Left renal pelvis (tissue), 4 donors: Measurements from ENCODE around the gene KCTD15. TPM values are rescaled to one million over a fixed set of nuclear protein-coding genes. Genes with fewer than 3 reads are reported as not detected.
"Not testable (repeated sequence)": the region's sequence is repeated elsewhere in the genome, so short reads cannot be mapped to it uniquely, and the experiment has no call there.

Experiments
- DNase-seq, 4 donors: peaks; one replicate each; pipeline ENCODE4 v3.0.0-alpha.2; 2013; ENCODE audit warnings: low read depth in 4 of 4, low spot score in 3 of 4
- polyA plus RNA-seq, 4 donors: library from polyadenylated mRNA; unstranded; fragments of 120-200 nt; gene quantifications; one replicate each; pipeline ENCODE4 v1.2.1, GENCODE V29; 2013; ENCODE audit not compliant: insufficient read length in 4 of 4

KCTD15 gene
- polyA plus RNA-seq, 4 donors = 42.1 to 74.7 (median 48.9) TPM

GRCh38 chr19:33812388-33813330 lies 16.0 kb downstream of the KCTD15 start:
- no peak for DNase-seq

DNA sequence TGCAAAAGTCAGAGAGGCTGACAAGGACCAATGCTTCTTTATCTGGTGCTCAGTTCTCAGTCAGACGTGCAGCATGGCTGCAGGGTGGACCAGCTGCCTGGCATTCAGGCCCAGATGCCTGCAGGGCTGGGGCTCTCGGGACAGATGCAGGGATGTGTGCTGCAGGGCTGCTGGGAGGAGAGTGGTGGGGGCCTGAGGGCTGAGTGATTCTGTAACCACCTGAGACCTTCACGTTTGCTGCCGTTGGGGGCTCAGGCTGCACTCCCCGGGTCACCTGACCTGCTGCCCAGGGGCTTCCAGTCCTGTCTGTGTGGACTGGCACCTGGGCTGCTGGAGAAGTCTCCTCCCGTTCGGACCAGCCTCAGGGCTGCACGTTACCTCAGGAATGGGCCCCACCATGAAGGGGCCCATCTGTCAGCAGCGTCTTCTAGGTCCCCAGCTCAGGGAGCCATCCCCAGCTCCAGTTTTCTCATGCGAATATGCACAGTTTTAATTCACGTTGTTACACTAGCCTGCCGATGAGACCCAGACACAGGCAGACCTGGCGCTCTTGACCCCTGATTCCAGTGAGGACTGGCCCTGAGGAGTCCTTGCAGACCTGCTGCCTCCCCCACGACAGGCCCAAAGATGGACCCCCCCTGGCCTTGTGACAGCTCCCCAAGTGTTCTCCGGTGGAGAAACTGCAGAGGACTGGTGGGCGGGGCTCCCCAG lies 16.9 kb downstream of the KCTD15 start:
- no peak for DNase-seq

- DNase-seq = no peak
Observed at GRCh38 chr19:33814181-33815165, 17.8 kb downstream of the KCTD15 start.

GRCh38 chr19:33815380-33816340 lies 19.0 kb downstream of the KCTD15 start:
- no peak for DNase-seq

- no peak for DNase-seq
Observed at GRCh38 chr19:33818411-33818810, 21.7 kb downstream of the KCTD15 start.

DNA sequence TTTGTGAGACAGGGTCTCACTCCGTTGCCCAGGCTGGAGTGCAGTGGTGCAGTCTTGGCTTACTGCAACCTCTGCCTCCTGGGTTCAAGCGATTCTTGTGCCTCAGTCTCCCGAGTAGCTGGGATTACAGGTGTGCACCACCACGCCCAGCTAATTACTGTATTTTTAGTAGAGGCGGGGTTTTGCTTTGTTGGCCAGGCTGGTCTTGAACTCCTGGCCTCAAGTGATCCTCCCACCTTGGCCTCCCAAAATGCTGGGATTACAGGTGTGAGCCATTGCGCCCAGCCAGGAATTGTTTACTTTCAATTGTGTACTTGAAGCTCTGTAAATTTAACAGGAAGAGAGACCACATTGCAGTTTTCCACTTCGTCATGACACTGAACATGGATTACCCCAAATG lies 22.4 kb downstream of the KCTD15 start:
- DNase-seq = not testable (repeated sequence)

GRCh38 chr19:33819506-33819879 lies 22.8 kb downstream of the KCTD15 start:
- no peak for DNase-seq

DNA sequence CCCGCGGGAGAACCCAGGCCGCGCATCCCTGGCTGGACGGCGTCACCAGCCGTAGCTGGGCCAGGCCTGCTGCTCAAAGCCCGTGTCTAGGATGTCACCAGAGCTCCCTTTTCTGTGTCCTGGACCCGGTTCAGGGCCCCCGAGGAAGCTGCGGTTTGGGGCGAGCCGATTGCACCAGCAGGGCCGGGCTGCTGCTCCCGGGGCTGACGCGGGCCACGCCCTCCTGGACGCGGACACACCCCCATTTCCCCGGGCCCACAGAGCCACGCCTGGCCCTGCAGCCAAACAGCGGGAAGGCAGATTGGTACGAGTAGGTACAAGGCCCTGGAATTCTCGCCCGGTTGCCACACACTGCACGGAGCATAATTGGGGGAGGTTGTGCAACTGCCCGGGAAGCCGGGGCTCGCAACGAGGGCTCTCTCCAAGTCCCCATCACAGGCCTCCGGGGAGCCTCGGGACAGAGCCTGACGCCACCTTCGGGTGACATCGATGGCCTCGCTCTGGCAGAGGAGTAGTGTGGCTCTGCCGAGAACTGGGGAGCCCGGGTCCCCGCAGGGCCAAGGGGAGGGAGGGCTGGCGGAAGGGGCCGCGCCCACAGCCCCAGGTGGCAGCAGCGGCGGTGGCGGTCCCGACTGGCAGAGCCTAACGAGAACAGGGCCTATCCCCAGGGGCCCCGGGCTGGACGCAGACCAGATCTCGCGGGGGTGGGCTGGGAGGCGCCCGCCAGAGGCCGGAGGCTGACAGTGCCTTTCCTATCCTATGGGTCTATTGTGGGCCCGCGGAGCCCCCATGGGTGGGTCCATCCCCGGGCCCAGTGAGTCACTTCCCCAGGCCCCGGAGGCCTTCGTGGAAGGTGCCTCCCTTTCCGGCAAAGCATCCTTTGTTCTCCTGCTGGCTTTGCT lies 23.5 kb downstream of the KCTD15 start:
- no peak for DNase-seq

- no peak for DNase-seq
Observed at GRCh38 chr19:33821871-33822270, 25.2 kb downstream of the KCTD15 start.

DNA sequence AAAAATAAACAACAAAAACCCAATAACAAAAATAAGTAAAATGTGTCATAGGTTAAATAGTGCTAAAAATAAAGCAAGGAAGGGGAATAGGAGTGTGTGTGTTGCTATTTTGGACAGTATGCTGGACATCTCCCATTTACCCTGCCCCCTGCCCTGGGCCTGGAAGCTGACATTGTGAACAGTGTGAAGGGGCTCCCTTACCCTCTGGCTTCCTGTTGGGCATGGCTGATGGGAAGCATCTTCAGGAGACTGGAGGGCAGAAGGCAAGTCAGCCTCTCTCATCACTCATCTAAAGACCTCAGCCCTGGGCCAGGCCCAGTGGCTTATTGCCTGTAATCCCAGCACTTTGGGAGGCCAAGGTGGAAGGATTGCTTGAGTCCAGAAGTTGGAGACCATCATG lies 26.7 kb downstream of the KCTD15 start:
- DNase-seq = no peak

GRCh38 chr19:33825556-33825955 lies 28.9 kb downstream of the KCTD15 start:
- no peak for DNase-seq

DNA sequence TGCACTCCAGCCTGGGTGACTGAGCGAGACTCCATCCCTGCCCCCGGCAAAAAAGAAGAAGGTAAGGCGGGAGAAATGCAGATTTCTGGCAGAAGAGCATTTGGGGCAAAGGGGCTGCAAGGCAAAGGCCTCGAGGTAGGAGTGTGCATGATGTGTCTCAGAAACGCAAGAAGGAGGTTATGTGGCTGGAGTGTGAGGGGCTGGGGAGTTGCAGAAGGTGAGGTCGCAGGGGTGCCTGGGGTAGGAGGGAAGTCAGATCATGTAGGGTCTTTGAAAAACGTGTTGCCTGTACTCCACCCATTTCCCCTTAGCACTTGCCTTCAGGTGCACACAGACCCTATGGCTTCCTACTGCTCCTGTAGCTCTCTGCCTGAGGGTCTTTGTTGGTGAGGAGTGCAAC lies 29.9 kb downstream of the KCTD15 start:
- no peak for DNase-seq

- DNase-seq = no peak
Observed at GRCh38 chr19:33828266-33829075, 31.8 kb downstream of the KCTD15 start.

- DNase-seq = no peak
Observed at GRCh38 chr19:33830264-33830663, 33.6 kb downstream of the KCTD15 start.

DNA sequence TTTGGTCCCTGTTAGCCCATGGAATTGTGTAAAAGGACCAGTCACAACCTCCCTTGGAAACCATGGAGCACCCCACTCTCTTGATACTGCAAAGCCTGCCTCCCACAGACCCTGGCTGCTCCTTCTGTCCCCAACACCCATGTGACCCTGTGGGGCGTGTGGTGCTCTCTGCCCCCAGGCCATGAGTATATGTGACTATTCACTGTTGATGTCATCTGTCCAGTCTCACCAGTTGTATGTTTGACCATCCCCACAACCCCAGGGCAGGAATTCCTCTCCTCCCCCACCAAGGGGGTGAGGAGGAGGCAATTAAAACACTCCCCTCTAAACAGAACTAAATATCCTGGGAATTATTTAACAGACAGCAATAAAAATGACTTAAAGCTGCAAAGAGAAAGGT lies 35.2 kb downstream of the KCTD15 start:
- no peak for DNase-seq

DNA sequence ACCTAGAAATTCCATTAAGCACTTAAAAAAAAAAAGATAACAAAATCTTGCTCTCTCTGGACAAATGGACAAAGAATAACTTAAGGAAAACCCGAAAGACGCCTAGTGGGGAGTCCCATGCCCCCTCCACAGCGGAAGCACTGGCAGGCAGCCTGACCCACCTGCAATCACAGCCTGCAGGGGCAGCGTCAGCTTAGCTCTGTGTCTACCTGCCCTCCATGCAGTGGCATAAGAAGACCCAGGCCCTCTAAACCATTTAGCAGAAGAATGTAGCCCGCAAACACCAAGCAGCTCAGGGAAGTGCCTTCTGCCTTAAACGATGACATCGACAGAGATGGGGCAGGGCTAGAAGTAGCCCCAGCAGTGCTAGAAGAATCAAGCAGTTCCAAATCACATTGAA lies 36.0 kb downstream of the KCTD15 start:
- DNase-seq = no peak

GRCh38 chr19:33840382-33840781 lies 43.7 kb downstream of the KCTD15 start:
- no peak for DNase-seq

DNA sequence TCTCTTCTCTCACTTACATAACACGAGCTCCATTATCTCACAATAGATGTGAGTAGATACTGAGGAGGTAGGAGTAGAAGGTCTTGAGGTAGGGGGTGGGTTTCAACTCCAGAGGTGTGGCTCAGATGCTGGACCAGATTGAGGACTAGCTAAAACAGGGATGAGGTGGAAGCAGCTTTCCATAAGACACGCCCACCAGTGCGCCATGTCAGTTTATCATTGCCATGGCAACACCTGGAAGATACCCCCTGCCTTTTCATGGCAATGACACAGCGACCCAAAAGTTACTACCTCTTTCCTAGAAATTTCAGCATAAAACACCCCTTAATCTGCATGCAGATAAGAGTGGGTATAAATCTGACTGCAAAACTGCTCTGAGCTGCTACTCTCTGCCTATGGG lies 44.1 kb downstream of the KCTD15 start:
- DNase-seq = no peak
